ENCODE results near the gene DENND1A. TPM values are rescaled to one million over a fixed set of nuclear protein-coding genes. Genes with fewer than 3 reads are reported as not detected.

DENND1A gene
- total and polyA plus RNA-seq, 12 donors = 7.3 to 36.7 (median 19.6) TPM

DNA sequence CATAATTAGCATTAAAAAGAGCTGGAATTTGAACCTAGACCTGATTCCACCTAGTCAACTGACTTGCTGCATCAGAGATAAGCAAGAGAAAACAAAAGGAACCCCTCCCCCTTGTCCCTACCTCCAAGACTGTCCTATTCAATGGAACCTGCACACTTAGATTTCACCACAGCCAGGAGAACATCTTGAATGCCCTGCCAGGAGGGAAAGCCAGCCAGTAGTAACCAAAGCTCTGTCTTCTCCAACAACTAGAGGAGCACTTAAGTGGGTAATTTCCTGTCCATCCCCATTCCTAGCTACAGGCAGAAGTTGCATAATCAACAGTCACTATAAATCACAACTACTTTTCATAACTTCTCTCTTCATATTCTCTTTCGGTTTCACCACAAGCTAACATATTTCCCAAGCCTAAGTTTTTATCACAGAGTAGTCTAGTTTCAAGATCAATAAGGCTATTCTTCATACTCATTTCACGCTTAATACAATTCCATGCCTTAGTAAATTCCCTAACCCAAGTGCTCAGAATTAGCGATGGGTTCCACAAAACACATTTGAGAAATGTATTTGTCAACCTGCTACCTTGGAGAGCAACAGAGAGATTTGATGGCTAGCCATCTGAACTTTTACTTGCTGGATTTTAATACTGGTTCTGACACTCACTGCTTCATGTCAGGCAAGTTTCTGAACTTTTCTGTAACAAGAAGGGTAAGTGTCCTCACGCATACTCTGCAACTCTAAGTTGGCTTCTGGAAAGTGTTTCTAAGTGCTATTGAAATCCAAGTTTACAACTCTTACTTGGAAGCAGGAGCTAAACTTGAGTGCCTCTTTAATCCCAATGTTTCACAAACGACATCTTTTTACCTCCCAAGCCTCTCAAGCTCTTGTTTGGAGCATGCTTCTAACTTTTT, 2.0 kb downstream of the DENND1A start:
- no peak for TF ChIP-seq POLR2A (IDR thresholded peaks at IDR 0.05)
- TF ChIP-seq, protein P1, sequence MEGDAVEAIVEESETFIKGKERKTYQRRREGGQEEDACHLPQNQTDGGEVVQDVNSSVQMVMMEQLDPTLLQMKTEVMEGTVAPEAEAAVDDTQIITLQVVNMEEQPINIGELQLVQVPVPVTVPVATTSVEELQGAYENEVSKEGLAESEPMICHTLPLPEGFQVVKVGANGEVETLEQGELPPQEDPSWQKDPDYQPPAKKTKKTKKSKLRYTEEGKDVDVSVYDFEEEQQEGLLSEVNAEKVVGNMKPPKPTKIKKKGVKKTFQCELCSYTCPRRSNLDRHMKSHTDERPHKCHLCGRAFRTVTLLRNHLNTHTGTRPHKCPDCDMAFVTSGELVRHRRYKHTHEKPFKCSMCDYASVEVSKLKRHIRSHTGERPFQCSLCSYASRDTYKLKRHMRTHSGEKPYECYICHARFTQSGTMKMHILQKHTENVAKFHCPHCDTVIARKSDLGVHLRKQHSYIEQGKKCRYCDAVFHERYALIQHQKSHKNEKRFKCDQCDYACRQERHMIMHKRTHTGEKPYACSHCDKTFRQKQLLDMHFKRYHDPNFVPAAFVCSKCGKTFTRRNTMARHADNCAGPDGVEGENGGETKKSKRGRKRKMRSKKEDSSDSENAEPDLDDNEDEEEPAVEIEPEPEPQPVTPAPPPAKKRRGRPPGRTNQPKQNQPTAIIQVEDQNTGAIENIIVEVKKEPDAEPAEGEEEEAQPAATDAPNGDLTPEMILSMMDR (IDR thresholded peaks at IDR 0.05) = no peak
- H3K4me1 ChIP-seq (replicated peaks in 1 of 2) = peaks cover 0 to 32% of the 10 kb centered on the region in 2 donors
- H3K27ac ChIP-seq = peak overlapping the region in 2 of 5 donors; percentile 51 to 59
- H3K27me3 ChIP-seq = no peaks in the 10 kb centered on the region
- H3K4me3 ChIP-seq = peak overlapping the region in 1 of 4 donors; percentile 97
- no peaks in the 10 kb centered on the region for H3K36me3 ChIP-seq (replicated peaks in 1 of 2)
- intact Hi-C loops (cut with DNase I) = no loop called here
- DNase-seq = no peak
- WGBS, 4 donors = 53 to 65% (median 61%) methylated on average over 5 of the region's 5 CpGs
- H3K9me3 ChIP-seq (replicated peaks in 1 of 3) = no peaks in the 10 kb centered on the region

DNA sequence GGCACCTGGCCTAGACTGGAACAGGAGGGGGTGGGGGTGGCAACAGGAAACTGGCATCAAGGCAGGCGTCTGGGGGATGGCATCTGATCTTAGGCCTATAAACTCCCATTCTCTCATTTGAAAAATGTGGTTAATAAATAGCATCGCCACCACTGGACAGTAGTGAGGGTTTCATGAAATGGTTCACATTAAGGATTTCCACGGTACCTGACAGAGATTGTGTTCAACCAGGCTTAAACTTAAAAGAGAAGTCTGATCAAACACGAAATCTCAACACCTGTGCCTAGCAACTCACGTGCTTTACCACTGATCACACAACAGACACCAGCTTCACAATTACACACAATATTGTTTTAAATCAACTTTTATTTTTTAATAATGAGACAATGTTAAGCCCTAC, 3.0 kb downstream of the DENND1A start:
- Histone ChIP-seq H3K27me3 (no peaks in the 10 kb centered on the region), H3K4me3 (no peak overlapping the region), H3K9me3 (replicated peaks in 1 of 3) (no peaks in the 10 kb centered on the region), H3K36me3 (replicated peaks in 1 of 2) (no peaks in the 10 kb centered on the region), H3K27ac (no peak overlapping the region), H3K4me1 (replicated peaks in 1 of 2) (peaks cover 0 to 32% of the 10 kb centered on the region in 2 donors)
- TF ChIP-seq, protein P1 (IDR thresholded peaks at IDR 0.05) = no peak
- no peak for TF ChIP-seq POLR2A (IDR thresholded peaks at IDR 0.05)
- WGBS, 4 donors = 86 to 93% (median 91%) methylated on average over 5 of the region's 5 CpGs
- no peak for DNase-seq
- intact Hi-C loops (cut with DNase I) = no loop called here

DNA sequence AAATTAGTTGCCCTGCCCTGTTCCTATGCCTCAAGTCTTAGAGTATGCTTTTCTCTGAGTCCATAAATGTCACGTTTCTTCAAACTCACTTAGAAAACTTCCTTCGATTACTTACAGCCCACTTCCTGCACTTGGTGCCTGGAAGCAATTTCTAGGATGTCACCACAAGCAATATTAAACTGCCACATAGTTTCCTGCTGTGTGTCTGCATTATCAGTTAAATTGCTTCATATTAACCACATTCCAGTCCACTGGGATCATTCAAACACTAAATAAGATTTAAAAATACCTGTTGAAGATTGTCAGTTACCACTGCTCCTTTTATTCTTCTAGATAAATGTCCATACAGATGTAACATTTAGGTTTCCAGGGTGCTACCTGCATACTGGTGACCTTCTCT, 4.1 kb downstream of the DENND1A start:
- WGBS, 4 donors = 56 to 85% (median 74%) methylated on average over 2 of the region's 2 CpGs
- peaks cover 0 to 32% of the 10 kb centered on the region in 2 donors for H3K4me1 ChIP-seq (replicated peaks in 1 of 2)
- intact Hi-C loops (cut with DNase I) = no loop called here
- DNase-seq = no peak
- no peak for TF ChIP-seq POLR2A (IDR thresholded peaks at IDR 0.05)
- TF ChIP-seq, protein P1 (IDR thresholded peaks at IDR 0.05) = no peak
- H3K27ac ChIP-seq = no peak overlapping the region
- H3K4me3 ChIP-seq = no peak overlapping the region
- no peaks in the 10 kb centered on the region for H3K36me3 ChIP-seq (replicated peaks in 1 of 2)
- H3K9me3 ChIP-seq (replicated peaks in 1 of 3) = no peaks in the 10 kb centered on the region
- H3K27me3 ChIP-seq = no peaks in the 10 kb centered on the region

DNA sequence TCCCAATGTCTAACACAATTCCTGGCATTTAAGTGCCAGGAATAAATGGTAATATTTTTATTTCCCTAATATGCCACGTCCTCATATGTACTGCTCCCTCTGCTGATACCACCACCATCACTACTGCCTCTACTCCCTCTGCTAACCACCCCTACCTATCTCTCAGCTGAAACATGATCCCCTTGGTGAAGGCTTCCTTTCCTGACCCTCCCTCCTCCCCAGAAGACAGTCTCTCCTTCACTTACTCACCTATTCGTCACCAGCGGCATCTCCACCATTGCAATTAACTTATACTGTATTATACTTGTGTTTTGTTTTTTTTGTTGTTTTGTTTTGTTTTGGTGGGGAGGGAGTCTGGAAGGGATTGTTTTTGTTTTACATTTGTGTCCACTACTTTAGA, 4.8 kb downstream of the DENND1A start:
- Histone ChIP-seq H3K27me3 (no peaks in the 10 kb centered on the region), H3K4me1 (replicated peaks in 1 of 2) (peaks cover 0 to 28% of the 10 kb centered on the region in 2 donors), H3K36me3 (replicated peaks in 1 of 2) (no peaks in the 10 kb centered on the region), H3K9me3 (replicated peaks in 1 of 3) (no peaks in the 10 kb centered on the region), H3K27ac (no peak overlapping the region), H3K4me3 (no peak overlapping the region)
- WGBS, 4 donors = 90 to 96% (median 92%) methylated on average over 3 of the region's 3 CpGs
- TF ChIP-seq, protein P1 (IDR thresholded peaks at IDR 0.05) = no peak
- TF ChIP-seq POLR2A (IDR thresholded peaks at IDR 0.05) = no peak
- intact Hi-C loops (cut with DNase I) = no loop called here
- no peak for DNase-seq

Data from adrenal gland (tissue), 12 donors.